HCT116 (cell line): ENCODE results near the gene ZNF678. TPM values are rescaled to one million over a fixed set of nuclear protein-coding genes. Genes with fewer than 3 reads are reported as not detected.

Experiments
- ATAC-seq: fragments of 200-7000 bp; cut with Tn5 transposase; 2 replicates; pipeline ENCODE4 v1.9.1; 2020; ENCODE audit warnings: mild to moderate bottlenecking, moderate library complexity
- BruUV-seq: library from RNA; stranded (reverse); fragments of 400-500 nt; replicated peaks from 2 replicates; lab custom pipeline; 2021; lab: Mats Ljungman, UMichigan
- CTCF ChIA-PET: fragments of 300-600 bp; sonication (Branson Sonifier 250); formaldehyde crosslinking; loops from one replicate; lab custom pipeline; 2021; ENCODE audit warnings: antibody characterized with exemption; lab: Charles Lee
- POLR2A ChIA-PET: fragments of 300-600, 350-600 bp; sonication (Branson Sonifier 250); formaldehyde crosslinking; loops from one replicate; lab custom pipeline; 2021; ENCODE audit warnings: antibody characterized with exemption; lab: Charles Lee
- RAD21 ChIA-PET, 2 experiments: fragments of 300-600 bp; sonication (Branson Sonifier 250); formaldehyde crosslinking; loops; one replicate each; lab custom pipeline; 2023; ENCODE audit warnings: low total read pairs in 2 of 2; ENCODE audit not compliant: uncharacterized antibody in 2 of 2, unreplicated experiment in 2 of 2, low non-redundant PET in 1 of 2; lab: Charles Lee
- DNase-seq: peaks from one replicate; pipeline ENCODE4 v3.0.0-alpha.2; 2010; ENCODE audit warnings: low read depth, low spot score
- H2AFZ ChIP-seq: fragments of 200-600 bp; shearing (Covaris generic), sonication (generic); 2 replicates; pipeline ENCODE4 v1.6.1; 2017; ENCODE audit warnings: low read depth, mixed run types, mixed read lengths, antibody characterized with exemption, low read length; ENCODE audit not compliant: poor library complexity, severe bottlenecking
- H3K27ac ChIP-seq: 2 replicates; pipeline ENCODE4 v1.5.1; 2012; ENCODE audit warnings: low read depth, low read length
- H3K27me3 ChIP-seq: fragments of 200-600 bp; sonication (generic); 2 replicates; pipeline ENCODE4 v1.6.1; 2016; ENCODE audit warnings: mixed run types, low read length, mixed read lengths; ENCODE audit not compliant: insufficient read depth
- H3K36me3 ChIP-seq, 2 experiments: fragments of 200-500 bp in 1 of 2; fragments of 200-600 bp in 1 of 2; sonication (Bioruptor generic) in 1 of 2; sonication (generic) in 1 of 2; 2 replicates each; pipeline versions ENCODE4 v1.5.1 to v1.6.1; 2014 to 2016; ENCODE audit warnings: low read length in 2 of 2, inconsistent platforms in 1 of 2, mixed read lengths in 1 of 2, mixed run types in 1 of 2; ENCODE audit not compliant: insufficient read depth in 2 of 2, control insufficient read depth in 1 of 2
- H3K4me1 ChIP-seq, 2 experiments: fragments of 200-600 bp in 1 of 2; sonication (generic) in 1 of 2; 2 replicates each; pipeline versions ENCODE4 v1.5.1 to v1.6.1; 2012 to 2017; ENCODE audit warnings: low read length in 2 of 2, inconsistent platforms in 1 of 2, mild to moderate bottlenecking in 1 of 2, mixed read lengths in 1 of 2, mixed run types in 1 of 2, moderate library complexity in 1 of 2; ENCODE audit not compliant: insufficient read depth in 2 of 2, control insufficient read depth in 1 of 2
- H3K4me2 ChIP-seq: fragments of 200-600 bp; sonication (generic); 2 replicates; pipeline ENCODE4 v1.6.1; 2017; ENCODE audit warnings: mixed run types, low read length, mixed read lengths
- H3K4me3 ChIP-seq, 2 experiments: fragments of 200-600 bp in 1 of 2; sonication (generic) in 1 of 2; replicated peaks in 1 of 2; 2 replicates each; pipeline ENCODE4 v1.5.1; 2011 to 2016; ENCODE audit warnings: low read length in 2 of 2, control low read depth in 1 of 2, low read depth in 1 of 2, mild to moderate bottlenecking in 1 of 2, mixed read lengths in 1 of 2, mixed run types in 1 of 2
- H3K79me2 ChIP-seq: fragments of 200-600 bp; sonication (generic); 2 replicates; pipeline ENCODE4 v1.6.1; 2017; ENCODE audit warnings: mild to moderate bottlenecking, mixed run types, low read length, moderate library complexity, mixed read lengths; ENCODE audit not compliant: insufficient read depth
- H3K9ac ChIP-seq: fragments of 200-600 bp; sonication (generic); 2 replicates; pipeline ENCODE4 v1.6.1; 2016; ENCODE audit warnings: low read length, mixed read lengths
- H3K9me2 ChIP-seq: fragments of 200-600 bp; sonication (generic), shearing (Covaris generic); 2 replicates; pipeline ENCODE4 v1.6.1; 2017; ENCODE audit warnings: mixed run types, mild to moderate bottlenecking, moderate library complexity; ENCODE audit not compliant: insufficient read depth
- H3K9me3 ChIP-seq, 2 experiments: fragments of 200-500 bp in 1 of 2; fragments of 200-600 bp in 1 of 2; sonication (Bioruptor generic) in 1 of 2; sonication (generic) in 1 of 2; 2 replicates each; pipeline ENCODE4 v1.6.1; 2014 to 2017; ENCODE audit warnings: low read length in 2 of 2, mixed read lengths in 2 of 2, inconsistent platforms in 1 of 2, low read depth in 1 of 2, mild to moderate bottlenecking in 1 of 2, mixed run types in 1 of 2, moderate library complexity in 1 of 2; ENCODE audit not compliant: control insufficient read depth in 1 of 2, insufficient read depth in 1 of 2
- H4K20me1 ChIP-seq: fragments of 200-600 bp; sonication (generic), shearing (Covaris generic); 2 replicates; pipeline ENCODE4 v1.6.1; 2017; ENCODE audit warnings: mixed run types, mild to moderate bottlenecking, moderate library complexity; ENCODE audit not compliant: insufficient read depth
- CEBPB ChIP-seq: IDR thresholded peaks from 2 replicates; pipeline ENCODE4 v1.6.1; 2012; ENCODE audit warnings: low read depth
- EGR1 ChIP-seq: IDR thresholded peaks from 2 replicates; pipeline ENCODE4 v1.6.1; 2012; ENCODE audit warnings: low read depth
- EZH2 ChIP-seq: fragments of 200-600 bp; sonication (generic); IDR thresholded peaks from 2 replicates; pipeline ENCODE4 v1.6.1; 2017; ENCODE audit warnings: antibody characterized with exemption, mixed run types
- EZH2phosphoT487 ChIP-seq: fragments of 200-600 bp; IDR thresholded peaks from 2 replicates; pipeline ENCODE4 v1.6.1; 2018; ENCODE audit warnings: antibody characterized with exemption, borderline replicate concordance
- JUND ChIP-seq: IDR thresholded peaks from 2 replicates; pipeline ENCODE4 v1.6.1; 2012
- POLR2A ChIP-seq: IDR thresholded peaks from 2 replicates; pipeline ENCODE4 v1.7.0; 2011; ENCODE audit warnings: borderline replicate concordance; ENCODE audit not compliant: insufficient read depth, insufficient read length; ENCODE audit errors: extremely low read depth
- POLR2AphosphoS5 ChIP-seq: IDR thresholded peaks from 2 replicates; pipeline ENCODE4 v1.6.1; 2011; ENCODE audit warnings: mild to moderate bottlenecking, low read depth, low read length, moderate library complexity
- RAD21 ChIP-seq: IDR thresholded peaks from 2 replicates; pipeline ENCODE4 v1.6.1; 2012; ENCODE audit warnings: low read depth, mild to moderate bottlenecking
- SIN3A ChIP-seq: IDR thresholded peaks from 2 replicates; pipeline ENCODE4 v1.6.1; 2012; ENCODE audit warnings: low read depth
- SP1 ChIP-seq: IDR thresholded peaks from 2 replicates; pipeline ENCODE4 v1.6.1; 2012; ENCODE audit warnings: low read depth
- TCF7L2 ChIP-seq: IDR thresholded peaks from 2 replicates; pipeline ENCODE4 v1.7.0; 2011; ENCODE audit warnings: borderline replicate concordance, inconsistent platforms; ENCODE audit not compliant: insufficient read depth, insufficient read length; ENCODE audit errors: extremely low read depth
- ZFX ChIP-seq: fragments of 450-650 bp; IDR thresholded peaks from 2 replicates; pipeline ENCODE4 v1.6.1; 2017
- ZNF274 ChIP-seq: fragments of 200-500 bp; sonication (Bioruptor generic); IDR thresholded peaks from 2 replicates; pipeline ENCODE4 v1.6.1; 2014; ENCODE audit warnings: mild to moderate bottlenecking, low read depth, low read length, inconsistent platforms
- intact Hi-C: fragments of 100-400 bp; cut with micrococcal nuclease; formaldehyde crosslinking; loops from 2 replicates; pipeline ENCODE4 v1.10.0; 2022
- total RNA-seq: library from RNA; stranded (reverse); gene quantifications from one replicate; pipeline ENCODE4 v1.2.1, GENCODE V29; 2021; ENCODE audit not compliant: unreplicated experiment
- TF ChIP-seq, protein P1 (sequence below): IDR thresholded peaks from 2 replicates; pipeline ENCODE4 v1.6.1; 2012
- TF ChIP-seq, protein P2 (sequence below): IDR thresholded peaks from 2 replicates; pipeline ENCODE4 v1.6.1; 2011; ENCODE audit warnings: mild to moderate bottlenecking, low read length, moderate library complexity; ENCODE audit not compliant: insufficient replicate concordance; ENCODE audit errors: extremely low read depth

Gene ZNF678
- total RNA-seq, 1 experiment from 2014 or later, result 6.1 TPM

DNA sequence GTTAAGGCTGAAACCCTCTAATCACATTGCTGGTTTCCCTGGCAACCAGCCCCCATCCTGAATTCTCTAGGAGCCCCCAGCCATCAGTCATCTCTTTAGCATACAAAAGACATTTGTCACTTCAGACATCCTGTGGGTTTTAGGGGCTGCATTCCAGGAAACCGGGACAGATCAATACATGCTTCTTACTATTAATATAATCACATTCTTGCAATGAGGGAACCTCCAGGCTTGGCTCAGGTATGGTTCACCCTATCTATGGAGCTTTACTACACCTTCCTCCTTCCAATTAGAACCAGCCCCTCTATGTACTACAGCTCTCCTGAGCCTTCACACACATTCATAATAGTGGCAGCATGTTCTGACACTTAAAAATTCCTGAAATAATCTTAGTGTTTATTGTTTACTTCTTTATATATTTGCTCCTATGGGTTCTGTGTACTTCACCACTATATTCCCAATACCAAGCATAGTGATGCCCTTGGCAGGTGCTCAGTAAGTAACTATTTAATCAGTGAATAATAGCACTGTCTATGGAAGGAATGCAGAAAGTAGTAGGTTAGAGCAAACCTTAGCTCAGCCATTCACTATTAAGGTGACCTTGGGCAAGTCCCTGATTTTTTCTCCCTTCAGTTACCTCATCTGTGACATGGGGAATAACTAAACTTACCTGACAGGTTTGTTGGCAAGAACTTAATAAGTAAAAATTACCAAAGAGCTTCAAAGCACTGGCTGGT, 59.6 kb downstream of the ZNF678 start:
- no peaks in the 10 kb centered on the region; the same call in 1 of the 2 replicates for H3K79me2 ChIP-seq
- H3K27ac ChIP-seq, result no peak overlapping the region
- ATAC-seq (no peak), DNase-seq (no peak)
- no peak overlapping the region for H3K4me2 ChIP-seq
- intact Hi-C loops, result no loop called here
- RAD21 ChIA-PET, result no interaction called here
- BruUV-seq, result no TSS peak
- no peak overlapping the region for H2AFZ ChIP-seq
- H3K27me3 ChIP-seq, result no peaks in the 10 kb centered on the region
- no peaks in the 10 kb centered on the region for H4K20me1 ChIP-seq
- no peaks in the 10 kb centered on the region for H3K4me1 ChIP-seq
- no peak overlapping the region for H3K4me3 ChIP-seq
- POLR2A ChIA-PET, result no interaction called here
- no peaks in the 10 kb centered on the region for H3K9me2 ChIP-seq
- H3K36me3 ChIP-seq, result no peaks in the 10 kb centered on the region
- TF ChIP-seq TCF7L2 (no peak), POLR2AphosphoS5 (no peak), EGR1 (no peak), EZH2phosphoT487 (no peak)
- TF ChIP-seq, protein P1, sequence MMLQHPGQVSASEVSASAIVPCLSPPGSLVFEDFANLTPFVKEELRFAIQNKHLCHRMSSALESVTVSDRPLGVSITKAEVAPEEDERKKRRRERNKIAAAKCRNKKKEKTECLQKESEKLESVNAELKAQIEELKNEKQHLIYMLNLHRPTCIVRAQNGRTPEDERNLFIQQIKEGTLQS, result no peak
- H3K9ac ChIP-seq, result no peak overlapping the region
- CTCF ChIA-PET, result no interaction called here
- H3K9me3 ChIP-seq, result peaks cover 4 to 25% of the 10 kb centered on the region in 2 experiments; a peak in 2 of 4 replicates

GRCh38 chr1:227632325-227632724, 69.0 kb downstream of the ZNF678 start:
- ChIA-PET RAD21 (no interaction called here), POLR2A (no interaction called here), CTCF (no interaction called here)
- no peaks in the 10 kb centered on the region for H3K36me3 ChIP-seq
- no peak overlapping the region for H2AFZ ChIP-seq
- H3K9me3 ChIP-seq, result peaks cover 7 to 9% of the 10 kb centered on the region in 2 experiments; a peak in 2 of 4 replicates
- H3K4me3 ChIP-seq, result no peak overlapping the region
- DNase-seq (no peak), ATAC-seq (no peak)
- intact Hi-C loops, result no loop called here
- H3K79me2 ChIP-seq, result no peaks in the 10 kb centered on the region
- H3K9ac ChIP-seq, result no peak overlapping the region
- H3K27me3 ChIP-seq, result no peaks in the 10 kb centered on the region
- H3K4me1 ChIP-seq, result no peaks in the 10 kb centered on the region
- H3K4me2 ChIP-seq, result no peak overlapping the region
- H4K20me1 ChIP-seq, result no peaks in the 10 kb centered on the region
- no TSS peak for BruUV-seq
- no peaks in the 10 kb centered on the region for H3K9me2 ChIP-seq
- H3K27ac ChIP-seq, result no peak overlapping the region
- no peak for TF ChIP-seq EGR1
- no peak for TF ChIP-seq TCF7L2
- no peak for TF ChIP-seq JUND
- TF ChIP-seq RAD21, result no peak
- no peak for TF ChIP-seq POLR2AphosphoS5
- TF ChIP-seq, protein P2, sequence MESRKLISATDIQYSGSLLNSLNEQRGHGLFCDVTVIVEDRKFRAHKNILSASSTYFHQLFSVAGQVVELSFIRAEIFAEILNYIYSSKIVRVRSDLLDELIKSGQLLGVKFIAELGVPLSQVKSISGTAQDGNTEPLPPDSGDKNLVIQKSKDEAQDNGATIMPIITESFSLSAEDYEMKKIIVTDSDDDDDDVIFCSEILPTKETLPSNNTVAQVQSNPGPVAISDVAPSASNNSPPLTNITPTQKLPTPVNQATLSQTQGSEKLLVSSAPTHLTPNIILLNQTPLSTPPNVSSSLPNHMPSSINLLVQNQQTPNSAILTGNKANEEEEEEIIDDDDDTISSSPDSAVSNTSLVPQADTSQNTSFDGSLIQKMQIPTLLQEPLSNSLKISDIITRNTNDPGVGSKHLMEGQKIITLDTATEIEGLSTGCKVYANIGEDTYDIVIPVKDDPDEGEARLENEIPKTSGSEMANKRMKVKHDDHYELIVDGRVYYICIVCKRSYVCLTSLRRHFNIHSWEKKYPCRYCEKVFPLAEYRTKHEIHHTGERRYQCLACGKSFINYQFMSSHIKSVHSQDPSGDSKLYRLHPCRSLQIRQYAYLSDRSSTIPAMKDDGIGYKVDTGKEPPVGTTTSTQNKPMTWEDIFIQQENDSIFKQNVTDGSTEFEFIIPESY, result no peak
- no peak for TF ChIP-seq SIN3A
- TF ChIP-seq, protein P1, result no peak
- no peak for TF ChIP-seq EZH2
- TF ChIP-seq ZFX, result no peak
- TF ChIP-seq ZNF274, result no peak
- TF ChIP-seq SP1, result no peak
- no peak for TF ChIP-seq CEBPB
- no peak for TF ChIP-seq POLR2A
